RWPE1 (cell line): ENCODE measurements around the gene STARD10.

Source experiments
- CTCF ChIA-PET: fragments of 350-600 bp; sonication (Branson Sonifier 250); formaldehyde crosslinking; extraction: SDS; loops from one replicate; lab custom pipeline; 2021; lab: Yijun Ruan, JAX
- POLR2A ChIA-PET: fragments of 400-600 bp; formaldehyde crosslinking; extraction: SDS; loops from one replicate; lab custom pipeline; 2020; ENCODE audit warnings: antibody characterized with exemption; ENCODE audit not compliant: low non-redundant PET; lab: Yijun Ruan, JAX
- DNase-seq: peaks from one replicate; pipeline ENCODE4 v3.0.0; 2012; ENCODE audit warnings: low spot score
- H3K27ac ChIP-seq: fragments of 450-650 bp; 2 replicates; pipeline ENCODE4 v1.5.1; 2017
- TF ChIP-seq, protein P1 (sequence below): fragments of 450-650 bp; conservative IDR thresholded peaks from 2 replicates; pipeline ENCODE4 v1.5.1; 2017; ENCODE audit warnings: low read depth, mild to moderate bottlenecking

STARD10 gene

DNA sequence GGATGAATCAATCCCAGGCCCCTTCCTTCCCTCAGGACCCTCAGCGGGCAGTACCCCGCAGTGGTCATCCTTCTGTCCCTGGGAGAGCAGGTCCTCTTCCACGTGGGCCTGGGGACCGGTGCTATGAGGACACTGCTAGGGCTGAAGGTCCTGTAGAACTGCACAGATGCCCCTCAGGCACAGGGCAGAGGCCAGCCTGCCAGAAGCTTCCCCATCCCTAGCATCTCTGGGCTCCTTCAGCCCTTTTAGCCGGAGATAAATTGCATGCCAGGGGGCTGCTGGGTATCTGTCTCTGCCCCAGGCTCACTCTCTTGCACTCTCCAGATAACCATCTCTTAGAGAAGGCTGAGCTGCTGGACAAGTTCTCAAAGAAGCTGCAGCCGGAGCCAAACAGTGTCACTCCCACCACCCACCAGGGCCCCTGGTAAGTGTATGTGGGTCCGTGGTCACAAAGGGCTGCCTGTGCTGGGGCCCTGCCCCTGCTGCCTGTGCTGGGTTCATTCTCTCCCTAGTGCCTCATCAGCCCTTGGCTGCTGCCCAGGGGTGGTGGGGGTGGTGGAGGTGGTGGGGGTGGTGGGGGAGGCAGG, 22.6 kb upstream of the STARD10 start:
- TF ChIP-seq, protein P1, sequence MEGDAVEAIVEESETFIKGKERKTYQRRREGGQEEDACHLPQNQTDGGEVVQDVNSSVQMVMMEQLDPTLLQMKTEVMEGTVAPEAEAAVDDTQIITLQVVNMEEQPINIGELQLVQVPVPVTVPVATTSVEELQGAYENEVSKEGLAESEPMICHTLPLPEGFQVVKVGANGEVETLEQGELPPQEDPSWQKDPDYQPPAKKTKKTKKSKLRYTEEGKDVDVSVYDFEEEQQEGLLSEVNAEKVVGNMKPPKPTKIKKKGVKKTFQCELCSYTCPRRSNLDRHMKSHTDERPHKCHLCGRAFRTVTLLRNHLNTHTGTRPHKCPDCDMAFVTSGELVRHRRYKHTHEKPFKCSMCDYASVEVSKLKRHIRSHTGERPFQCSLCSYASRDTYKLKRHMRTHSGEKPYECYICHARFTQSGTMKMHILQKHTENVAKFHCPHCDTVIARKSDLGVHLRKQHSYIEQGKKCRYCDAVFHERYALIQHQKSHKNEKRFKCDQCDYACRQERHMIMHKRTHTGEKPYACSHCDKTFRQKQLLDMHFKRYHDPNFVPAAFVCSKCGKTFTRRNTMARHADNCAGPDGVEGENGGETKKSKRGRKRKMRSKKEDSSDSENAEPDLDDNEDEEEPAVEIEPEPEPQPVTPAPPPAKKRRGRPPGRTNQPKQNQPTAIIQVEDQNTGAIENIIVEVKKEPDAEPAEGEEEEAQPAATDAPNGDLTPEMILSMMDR = no peak
- no peak for DNase-seq
- peak overlapping the region; percentile 91 for H3K27ac ChIP-seq
- ChIA-PET POLR2A (no interaction called here), CTCF (interaction anchor here (0.6 kb wide), 1 partner anchor 292 kb away, joined by 3 read pairs; no protein-coding TSS in a partner anchor)

GRCh38 chr11:72815110-72815618, 21.3 kb upstream of the STARD10 start:
- DNase-seq = no peak
- peak overlapping the region; percentile 91 for H3K27ac ChIP-seq

GRCh38 chr11:72814286-72815109, 20.7 kb upstream of the STARD10 start, which contains the start of gene ATG16L2:
TSS of gene ATG16L2 (plus strand) at chr11:72814411. CDS start at chr11:72814446, 35 bp downstream.
- ChIA-PET POLR2A (no interaction called here), CTCF (interaction anchor here (0.8 to 1.3 kb wide), 2 partner anchors 12 to 89 kb away, joined by 3 to 7 read pairs; no protein-coding TSS in a partner anchor)
- TF ChIP-seq, protein P1 = no peak
- peak; percentile 90 for DNase-seq
- peak within 1 kb of the TSS; percentile 91 for H3K27ac ChIP-seq

More at GRCh38 chr11:72815110-72815618, 21.3 kb upstream of the STARD10 start:
- CTCF ChIA-PET = no interaction called here
- POLR2A ChIA-PET = no interaction called here
- TF ChIP-seq, protein P1 = no peak

DNA sequence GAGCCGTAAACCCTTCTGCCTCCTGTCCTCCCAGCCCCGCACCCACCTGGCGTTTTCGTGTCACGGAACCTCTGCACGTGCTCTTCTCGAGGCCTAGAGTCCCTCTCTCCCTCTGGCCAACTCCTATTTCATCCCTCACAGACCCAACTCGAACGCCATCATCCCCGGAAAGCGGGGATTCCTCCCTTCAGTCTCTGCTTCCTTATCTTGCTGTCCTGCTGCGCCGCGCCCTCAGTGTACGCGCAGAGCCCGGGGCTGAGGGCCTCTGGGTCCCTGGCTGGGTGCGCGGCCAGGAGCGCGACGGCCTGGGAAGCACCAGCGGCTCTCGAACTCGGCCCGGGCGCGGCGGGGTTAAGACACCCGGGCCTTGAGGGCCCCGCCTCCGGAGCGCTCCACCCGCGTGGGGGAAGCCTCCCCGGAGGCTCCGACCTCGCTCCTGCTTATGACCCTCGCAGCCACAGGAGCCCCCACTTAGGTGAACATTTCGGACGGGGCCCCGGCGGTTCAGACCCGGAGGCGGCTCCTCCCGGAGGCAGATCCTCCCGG, 20.0 kb upstream of the STARD10 start:
- ChIA-PET POLR2A (no interaction called here), CTCF (interaction anchor here (0.7 to 1.4 kb wide), 8 partner anchors 8 to 107 kb away, joined by 3 to 7 read pairs (median 4); no protein-coding TSS in a partner anchor)
- TF ChIP-seq, protein P1 = no peak
- DNase-seq = peak; percentile 70
- peak overlapping the region; percentile 91 for H3K27ac ChIP-seq

DNA sequence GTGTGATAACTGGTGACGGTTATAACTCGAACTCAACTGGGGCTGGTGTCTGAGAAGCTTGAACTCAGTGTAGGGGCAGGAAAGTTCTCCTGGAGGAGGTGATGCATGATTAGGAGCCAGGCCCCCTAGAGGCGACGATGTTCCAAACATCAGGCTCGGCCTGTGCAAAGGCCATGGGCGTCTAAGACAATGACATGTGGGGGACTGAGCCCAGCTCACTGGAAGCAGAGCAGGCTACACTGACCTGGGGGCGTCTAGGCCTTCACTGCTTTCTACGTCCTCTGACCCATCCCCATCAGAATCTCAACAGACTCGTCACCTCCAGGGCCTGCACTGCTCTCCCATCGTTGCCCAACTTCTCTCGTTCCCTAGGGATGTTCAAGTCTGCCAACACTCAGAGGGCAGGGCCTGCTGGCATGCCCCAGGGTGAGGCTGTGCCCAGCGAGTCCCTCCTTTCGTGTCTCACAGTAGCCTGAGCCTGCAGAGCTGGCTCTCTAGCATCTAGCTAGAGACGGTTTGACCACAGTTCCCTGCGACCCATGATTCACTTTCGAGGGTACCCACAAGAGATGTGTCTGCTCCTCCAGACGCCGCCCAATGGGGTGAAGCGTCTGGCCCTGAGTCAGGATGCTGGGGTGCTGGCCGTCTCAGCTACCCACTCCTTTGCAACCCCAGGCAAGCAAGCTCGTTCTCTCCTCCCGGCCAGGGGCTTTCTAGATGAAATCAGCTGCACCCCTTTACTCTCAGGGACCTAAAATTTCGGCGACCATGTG, 19.3 kb upstream of the STARD10 start:
- CTCF ChIA-PET = interaction anchor here (0.7 to 1.4 kb wide), 12 partner anchors 9 to 1501 kb away, joined by 3 to 7 read pairs (median 3); no protein-coding TSS in a partner anchor
- TF ChIP-seq, protein P1 = peak; percentile 77
- peak; percentile 64 for DNase-seq
- peak overlapping the region; percentile 91 for H3K27ac ChIP-seq
- POLR2A ChIA-PET = interaction anchor here (0.6 kb wide), 1 partner anchor 76 kb away, joined by 4 read pairs; no protein-coding TSS in a partner anchor
